GM12878 (cell line): ENCODE data around the gene FDX2. TPM values are rescaled to one million over a fixed set of nuclear protein-coding genes. Genes with fewer than 3 reads are reported as not detected.
A peak's percentile ranks its signal among the peaks of the same experiment; 100 is the strongest.

ENCODE experiments used
- ATAC-seq: fragments of 200-7000 bp; cut with Tn5 transposase; 3 replicates; pipeline ENCODE4 v1.9.1; 2020; ENCODE audit warnings: mild to moderate bottlenecking, moderate library complexity
- BruUV-seq: library from RNA; stranded (reverse); fragments of 400-500 nt; replicated peaks from 2 replicates; lab custom pipeline; 2021; lab: Mats Ljungman, UMichigan
- CTCF ChIA-PET: fragments of 300-600 bp; sonication (Branson Sonifier 250); formaldehyde crosslinking; extraction: SDS; loops from one replicate; lab custom pipeline; 2021; ENCODE audit warnings: inconsistent platforms; lab: Yijun Ruan, JAX
- POLR2A ChIA-PET: fragments of 350-600 bp; formaldehyde crosslinking; extraction: SDS; loops from one replicate; lab custom pipeline; 2021; ENCODE audit warnings: inconsistent platforms; lab: Charles Lee
- RAD21 ChIA-PET: fragments of 300-600 bp; sonication (Branson Sonifier 250); formaldehyde crosslinking; loops from one replicate; lab custom pipeline; 2023; ENCODE audit warnings: antibody characterized with exemption; ENCODE audit not compliant: unreplicated experiment; lab: Charles Lee
- SMC1A ChIA-PET: fragments of 300-600 bp; sonication (Branson Sonifier 250); formaldehyde crosslinking; loops from one replicate; lab custom pipeline; 2023; ENCODE audit not compliant: unreplicated experiment, uncharacterized antibody; lab: Charles Lee
- DNase-seq: peaks from one replicate; pipeline ENCODE4 v3.0.0-alpha.2; 2011; ENCODE audit warnings: low read depth, low spot score
- FAIRE-seq: peaks from 3 replicates; lab custom pipeline; 2011; peaks lifted over from hg19 to GRCh38; lab: Jason Lieb, UNC
- H2AFZ ChIP-seq: 2 replicates; pipeline ENCODE4 v1.6.0; 2011; ENCODE audit warnings: low read depth, low read length, control low read depth; ENCODE audit not compliant: control insufficient read depth
- H3K27ac ChIP-seq: 2 replicates; pipeline ENCODE4 v1.5.1; 2011; ENCODE audit warnings: control low read depth; ENCODE audit not compliant: control insufficient read depth, insufficient read depth
- H3K27me3 ChIP-seq, 2 experiments: replicated peaks in 1 of 2; 2 replicates each; pipeline versions ENCODE4 v1.6.0 to v1.6.1; 2011; ENCODE audit warnings: low read length in 1 of 2; ENCODE audit not compliant: control insufficient read depth in 2 of 2, insufficient read depth in 2 of 2
- H3K36me3 ChIP-seq, 2 experiments: 2 replicates each; pipeline ENCODE4 v1.5.1; 2011; ENCODE audit warnings: low read length in 1 of 2; ENCODE audit not compliant: control insufficient read depth in 2 of 2, insufficient read depth in 2 of 2
- H3K4me1 ChIP-seq: 2 replicates; pipeline ENCODE4 v1.6.1; 2011; ENCODE audit warnings: mild to moderate bottlenecking, low read length, moderate library complexity, mixed read lengths; ENCODE audit not compliant: control insufficient read depth, insufficient read depth
- H3K4me2 ChIP-seq: 2 replicates; pipeline ENCODE4 v1.6.0; 2011; ENCODE audit warnings: control low read depth; ENCODE audit not compliant: control insufficient read depth, insufficient read depth
- H3K4me3 ChIP-seq: fragments of 200-600 bp; sonication (generic); 2 replicates; pipeline ENCODE4 v1.5.1; 2016
- H3K79me2 ChIP-seq: 2 replicates; pipeline ENCODE4 v1.6.0; 2011; ENCODE audit warnings: low read length; ENCODE audit not compliant: control insufficient read depth, insufficient read depth
- H3K9ac ChIP-seq: 2 replicates; pipeline ENCODE4 v1.8.0; 2011; ENCODE audit warnings: low read length, control low read depth, mixed read lengths; ENCODE audit not compliant: control insufficient read depth, insufficient read depth
- H3K9me3 ChIP-seq: replicated peaks from 3 replicates; pipeline ENCODE4 v1.5.1; 2011; ENCODE audit warnings: mild to moderate bottlenecking, low read length; ENCODE audit not compliant: control insufficient read depth, insufficient read depth
- H4K20me1 ChIP-seq: 2 replicates; pipeline ENCODE4 v1.6.0; 2011; ENCODE audit not compliant: control insufficient read depth, insufficient read depth
- CREM ChIP-seq: IDR thresholded peaks from 2 replicates; pipeline ENCODE4 v1.6.1; 2014; ENCODE audit warnings: antibody characterized with exemption, low read depth
- EGR1 ChIP-seq, 2 experiments: IDR thresholded peaks; 1 replicate in 1 of 2; 2 replicates in 1 of 2; pipeline ENCODE4 v1.6.1; 2011 to 2012; ENCODE audit warnings: low read depth in 2 of 2, low read length in 2 of 2, borderline replicate concordance in 1 of 2, mild to moderate bottlenecking in 1 of 2, moderate library complexity in 1 of 2
- EZH2 ChIP-seq: IDR thresholded peaks from 2 replicates; pipeline ENCODE4 v1.6.1; 2012; ENCODE audit warnings: low read depth, mild to moderate bottlenecking, control low read depth, inconsistent platforms, low read length, borderline replicate concordance; ENCODE audit not compliant: control insufficient read depth
- HDAC2 ChIP-seq: fragments of 200-600 bp; sonication (generic); IDR thresholded peaks from 2 replicates; pipeline ENCODE4 v1.6.1; 2017
- JUNB ChIP-seq: IDR thresholded peaks from 2 replicates; pipeline ENCODE4 v1.6.1; 2016; ENCODE audit warnings: antibody characterized with exemption, mild to moderate bottlenecking
- MTA3 ChIP-seq: IDR thresholded peaks from 2 replicates; pipeline ENCODE4 v1.6.1; 2012; ENCODE audit warnings: low read length, inconsistent platforms, borderline replicate concordance
- RCOR1 ChIP-seq: conservative IDR thresholded peaks from 2 replicates; pipeline ENCODE4 v1.6.1; 2012; ENCODE audit warnings: low read depth, low read length, improper control_type of control experiment
- RELA ChIP-seq: fragments of 450-650 bp; IDR thresholded peaks from 2 replicates; pipeline ENCODE4 v1.8.0; 2014; ENCODE audit warnings: borderline replicate concordance; ENCODE audit not compliant: partially characterized antibody
- TBL1XR1 ChIP-seq: IDR thresholded peaks from 2 replicates; pipeline ENCODE4 v1.6.1; 2012; ENCODE audit warnings: low read depth, low read length, improper control_type of control experiment
- ZZZ3 ChIP-seq: IDR thresholded peaks from 2 replicates; pipeline ENCODE4 v1.6.1; 2011; ENCODE audit warnings: low read depth; ENCODE audit not compliant: control insufficient read depth, insufficient read length
- WGBS: methylation state at CpG from one replicate; pipeline ENCODE4 v1.1.6; 2016; ENCODE audit warnings: low lambda C conversion rate; ENCODE audit not compliant: insufficient replicate concordance, insufficient coverage; ENCODE audit errors: missing lambda C conversion rate; 5-methylcytosine and 5-hydroxymethylcytosine counted together
- in situ Hi-C: fragments of 300-500 bp; cut with MboI; formaldehyde crosslinking; loops from 9 replicates; pipeline ENCODE4 v1.14.3; 2018; ENCODE audit warnings: mixed read lengths
- intact Hi-C: fragments of 100-400 bp; cut with micrococcal nuclease; formaldehyde crosslinking; loops from one replicate; pipeline ENCODE4 v1.14.2; 2022; ENCODE audit not compliant: unreplicated experiment
- polyA plus RNA-seq, 11 experiments: library from polyadenylated mRNA; depleted of rRNA in 4 of 11; unstranded in 6 of 11; stranded (reverse) in 5 of 11; fragments of >200 nt; fragmentation: Nextera tagmentation in 4 of 11; fragmentation: Illumina TruSeq in 1 of 11; extraction: Ambion mirVana in 4 of 11; extraction: Trizol in 1 of 11; gene quantifications; 1 replicate in 1 of 11; 2 replicates in 10 of 11; pipeline versions ENCODE4 v1.2.1 to v1.2.3, GENCODE V29; 2011 to 2016; ENCODE audit warnings: inconsistent platforms in 2 of 11, missing spikeins in 2 of 11, low read depth in 1 of 11
- total RNA-seq, 4 experiments: library from RNA; depleted of rRNA in 3 of 4; stranded (reverse); fragments of >200 nt in 3 of 4; fragmentation: Illumina TruSeq in 1 of 4; extraction: Trizol in 1 of 4; gene quantifications; 2 replicates each; pipeline versions ENCODE4 v1.2.1 to v1.2.3, GENCODE V29; 2013 to 2021

FDX2 gene
- total and polyA plus RNA-seq, 10 of the 15 experiments (the other 5 are each of a cell fraction or from before 2014, with no cell fraction given): 1.4 to 50.4 (median 24.7) TPM

GRCh38 chr19:10278935-10279334 is 36.9 kb downstream of the FDX2 start:
- H2AFZ ChIP-seq: no peak overlapping the region
- peak overlapping the region; percentile 47 for H3K4me3 ChIP-seq
- ChIA-PET SMC1A (interaction anchor here (0.9 to 3.1 kb wide), 4 partner anchors 10 to 479 kb away, joined by 3 to 17 read pairs (median 9); partner anchors contain the start of gene ICAM5), RAD21 (interaction anchor here (1.1 to 1.8 kb wide), 2 partner anchors 10 to 112 kb away, joined by 4 to 7 read pairs; partner anchors contain the start of gene ICAM5), POLR2A (interaction anchor here (1.1 to 1.8 kb wide), 2 partner anchors 8 to 10 kb away, joined by 4 to 6 read pairs; partner anchors contain the start of genes ICAM1 and ICAM5), CTCF (interaction anchor here (1.0 to 2.8 kb wide), 4 partner anchors 10 to 112 kb away, joined by 4 to 11 read pairs (median 6); partner anchors contain the start of gene ICAM5)
- 31% methylated on average over 1 of the region's 1 CpG for WGBS
- H4K20me1 ChIP-seq: peaks cover 4% of the 10 kb centered on the region; the same call in 1 of the 2 replicates
- ATAC-seq (no peak), DNase-seq (no peak), FAIRE-seq (no peak)
- TF ChIP-seq EZH2 (no peak), MTA3 (no peak), ZZZ3 (no peak), RELA (no peak), TBL1XR1 (no peak), EGR1 (IDR thresholded peaks at IDR 0.05; ENCODE audit: borderline replicate concordance in 1 of 2, low read depth in 2 of 2, low read length in 2 of 2) (no peak), HDAC2 (no peak), CREM (no peak), JUNB (no peak), RCOR1 (no peak)
- no peak overlapping the region for H3K9ac ChIP-seq
- peaks cover 24 to 26% of the 10 kb centered on the region in 2 experiments; a peak in 3 of 4 replicates for H3K36me3 ChIP-seq
- in situ Hi-C loops (no loop called here), intact Hi-C loops (no loop called here)
- no peaks in the 10 kb centered on the region for H3K27me3 ChIP-seq
- no peaks in the 10 kb centered on the region for H3K9me3 ChIP-seq
- no peak overlapping the region for H3K27ac ChIP-seq
- BruUV-seq: no TSS peak
- peaks cover 44% of the 10 kb centered on the region for H3K79me2 ChIP-seq
- peaks cover 5% of the 10 kb centered on the region for H3K4me1 ChIP-seq
- H3K4me2 ChIP-seq: peak overlapping the region; percentile 4; the same call in 1 of the 2 replicates
